ENCODE data around the gene NR2F2.

DNA sequence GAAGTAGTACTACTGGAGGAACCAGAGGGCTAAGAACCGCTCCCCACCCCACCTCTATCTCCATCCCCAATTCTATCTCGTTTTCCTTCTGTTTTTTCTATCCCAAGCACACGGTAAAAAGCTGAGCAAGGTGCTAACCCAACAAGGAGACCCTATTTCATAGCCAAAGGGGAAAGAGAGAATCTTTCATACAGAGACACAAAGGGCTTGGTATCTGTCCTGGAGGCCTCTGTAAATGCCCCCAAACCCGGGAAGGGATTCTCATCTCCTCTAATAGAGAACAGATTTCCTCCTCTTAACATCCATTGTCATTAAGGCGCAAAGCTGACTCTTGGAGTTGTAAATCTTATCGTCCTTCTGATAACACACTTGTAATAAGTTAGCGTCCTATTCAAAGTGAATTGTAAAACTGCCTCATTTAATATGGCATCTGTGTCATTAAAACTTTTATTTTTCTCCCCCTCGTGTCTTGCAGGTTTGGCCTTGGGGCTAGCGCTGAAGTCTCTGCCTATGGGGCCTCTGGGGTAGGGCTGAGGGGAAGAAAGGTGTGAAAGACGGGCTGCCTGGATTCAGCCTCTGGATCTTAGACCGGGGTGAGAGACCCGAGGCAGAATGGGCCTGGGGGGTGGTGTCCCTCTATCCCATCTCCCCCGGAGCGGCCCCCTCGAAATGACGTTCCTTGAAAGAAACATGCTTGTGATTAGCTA, 12.1 kb downstream of the NR2F2 start:
- TF ChIP-seq, protein P1, sequence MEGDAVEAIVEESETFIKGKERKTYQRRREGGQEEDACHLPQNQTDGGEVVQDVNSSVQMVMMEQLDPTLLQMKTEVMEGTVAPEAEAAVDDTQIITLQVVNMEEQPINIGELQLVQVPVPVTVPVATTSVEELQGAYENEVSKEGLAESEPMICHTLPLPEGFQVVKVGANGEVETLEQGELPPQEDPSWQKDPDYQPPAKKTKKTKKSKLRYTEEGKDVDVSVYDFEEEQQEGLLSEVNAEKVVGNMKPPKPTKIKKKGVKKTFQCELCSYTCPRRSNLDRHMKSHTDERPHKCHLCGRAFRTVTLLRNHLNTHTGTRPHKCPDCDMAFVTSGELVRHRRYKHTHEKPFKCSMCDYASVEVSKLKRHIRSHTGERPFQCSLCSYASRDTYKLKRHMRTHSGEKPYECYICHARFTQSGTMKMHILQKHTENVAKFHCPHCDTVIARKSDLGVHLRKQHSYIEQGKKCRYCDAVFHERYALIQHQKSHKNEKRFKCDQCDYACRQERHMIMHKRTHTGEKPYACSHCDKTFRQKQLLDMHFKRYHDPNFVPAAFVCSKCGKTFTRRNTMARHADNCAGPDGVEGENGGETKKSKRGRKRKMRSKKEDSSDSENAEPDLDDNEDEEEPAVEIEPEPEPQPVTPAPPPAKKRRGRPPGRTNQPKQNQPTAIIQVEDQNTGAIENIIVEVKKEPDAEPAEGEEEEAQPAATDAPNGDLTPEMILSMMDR (IDR thresholded peaks at IDR 0.05; ENCODE audit: borderline replicate concordance, extremely low read depth, low read length, poor library complexity, severe bottlenecking): no peak
- TF ChIP-seq EZH2 (IDR thresholded peaks at IDR 0.05; ENCODE audit: borderline replicate concordance, low read depth, low read length, severe bottlenecking): no peak

Measured in DND-41 (cell line).